ENCODE results near the gene LENG1.
"Not testable (repeated sequence)": the region's sequence is repeated elsewhere in the genome, so short reads cannot be mapped to it uniquely, and the experiment has no call there.

LENG1 gene

GRCh38 chr19:54189145-54189734 lies 29.7 kb upstream of the LENG1 start, which contains the start of gene MBOAT7:
MBOAT7 (minus strand) TSS chr19:54189580; CDS start chr19:54188508, 1,072 bp downstream.
- no peak for FAIRE-seq

- no peak for FAIRE-seq
Observed at GRCh38 chr19:54188215-54188871, 28.8 kb upstream of the LENG1 start.

GRCh38 chr19:54186934-54187381 lies 27.4 kb upstream of the LENG1 start:
- no peak for FAIRE-seq

DNA sequence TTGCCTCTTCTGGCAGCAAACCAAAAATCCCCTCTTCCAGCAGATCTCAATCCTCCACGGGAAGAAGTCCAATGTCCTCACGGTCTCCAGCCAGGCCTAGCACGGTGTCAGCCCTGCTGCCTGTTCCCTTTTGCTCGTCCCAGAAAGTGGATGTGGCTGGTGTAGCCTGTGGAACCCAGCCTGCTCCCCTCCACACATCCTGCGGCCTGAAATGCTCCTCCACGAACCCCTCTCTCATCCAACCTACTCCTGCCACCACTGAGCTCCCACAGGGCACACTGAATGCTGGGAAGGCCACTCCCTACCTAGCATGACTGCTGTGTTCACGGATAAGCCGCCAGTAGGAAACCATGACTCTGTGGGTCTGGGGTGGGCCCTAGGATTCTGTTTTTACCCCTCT lies 26.8 kb upstream of the LENG1 start:
- no peak for FAIRE-seq

DNA sequence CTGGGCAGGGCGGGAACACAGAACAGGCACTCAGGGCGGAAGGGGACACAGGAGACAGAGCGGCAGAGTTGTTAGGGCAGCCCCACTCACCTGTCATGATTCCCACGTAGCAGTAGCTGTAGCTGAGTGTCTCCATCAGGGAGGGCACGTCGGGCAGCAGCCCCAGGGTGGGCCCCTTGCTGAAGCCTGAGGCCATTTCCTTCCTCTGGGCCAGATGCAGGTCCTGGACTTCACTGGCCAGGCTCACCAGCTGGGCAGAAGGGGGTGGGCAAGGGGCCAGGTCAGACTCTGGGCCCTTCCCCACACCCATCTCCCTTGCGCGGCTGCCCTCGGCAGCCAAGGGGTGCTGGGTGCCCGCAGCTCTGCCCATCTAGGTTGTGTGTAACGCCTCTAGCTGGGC lies 23.9 kb upstream of the LENG1 start:
- FAIRE-seq: no peak

GRCh38 chr19:54181894-54182293 lies 22.4 kb upstream of the LENG1 start:
- FAIRE-seq: not testable (repeated sequence)

DNA sequence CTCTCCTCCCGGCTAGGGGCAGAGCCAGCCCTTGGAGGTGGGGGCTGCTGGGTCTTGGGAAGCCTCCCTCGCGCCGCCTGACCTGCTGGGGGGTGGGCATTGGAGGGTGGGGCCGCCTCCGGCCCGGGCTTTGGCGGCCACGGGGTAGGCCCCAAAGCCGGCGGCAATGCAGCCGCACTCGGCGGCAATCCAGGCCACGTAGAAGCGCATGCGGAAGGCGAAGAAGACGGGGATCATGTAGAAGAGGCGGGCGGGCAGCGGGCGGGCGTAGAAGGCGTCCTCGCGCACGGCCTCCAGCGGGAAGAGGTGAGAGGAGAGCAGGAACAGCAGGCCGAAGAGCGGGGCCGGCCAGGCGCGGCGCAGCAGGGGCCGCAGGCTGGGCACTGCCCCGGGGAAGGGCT lies 21.2 kb upstream of the LENG1 start:
- FAIRE-seq: no peak

DNA sequence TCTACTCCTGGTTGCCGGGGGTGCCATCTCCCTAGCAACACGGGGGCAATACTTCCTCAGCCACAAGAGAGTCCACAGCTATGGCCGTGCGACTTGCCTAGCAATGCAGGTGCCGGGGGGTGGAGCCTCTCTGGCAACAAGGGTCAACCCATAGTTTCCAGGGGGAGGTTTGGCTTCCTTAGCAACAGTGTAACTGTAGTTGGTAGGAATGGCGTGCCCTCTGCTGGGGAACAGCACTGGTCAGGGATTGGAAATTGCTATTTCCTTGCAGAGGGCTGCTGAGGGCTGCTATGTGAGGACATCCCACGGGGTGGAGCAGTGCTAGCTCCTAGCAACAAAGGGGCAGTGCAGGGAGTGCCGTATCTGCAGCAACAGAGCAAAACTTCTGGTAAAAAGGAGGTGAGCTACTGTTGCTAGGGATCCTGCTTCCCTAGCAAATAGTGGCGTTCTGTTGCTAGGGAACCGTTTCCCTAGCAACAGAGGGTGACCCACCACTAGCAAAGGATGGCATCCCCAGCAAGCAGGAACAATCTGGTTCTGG lies 20.5 kb upstream of the LENG1 start:
- no peak for FAIRE-seq

DNA sequence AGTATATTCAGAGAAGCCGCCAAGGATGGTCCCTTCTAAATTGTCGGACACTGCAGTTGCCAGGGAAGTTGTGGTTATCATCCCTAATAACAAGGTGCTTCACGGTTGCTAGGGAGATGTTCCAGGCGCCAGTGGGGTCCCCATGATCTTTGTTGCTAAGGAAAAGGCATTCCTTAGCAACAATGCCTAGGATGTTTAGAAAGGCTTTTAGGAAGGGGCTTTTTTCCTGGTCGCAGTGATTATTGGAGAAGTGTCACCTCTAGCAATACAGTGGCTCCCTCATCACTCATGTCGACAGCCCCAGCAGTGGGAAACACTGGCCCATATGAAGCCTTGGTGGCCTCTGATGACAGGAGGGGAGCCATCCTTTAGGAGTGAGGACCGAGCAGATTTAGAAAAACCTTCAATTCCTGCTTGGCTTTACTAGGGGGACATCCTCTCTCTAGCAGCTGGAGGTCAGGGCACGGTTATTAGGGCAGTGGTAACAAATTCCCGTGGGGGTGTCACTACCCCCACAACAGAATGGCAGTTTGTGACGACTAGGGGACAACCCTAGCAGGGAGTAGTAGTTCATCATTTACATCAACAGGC lies 19.8 kb upstream of the LENG1 start:
- no peak for FAIRE-seq

DNA sequence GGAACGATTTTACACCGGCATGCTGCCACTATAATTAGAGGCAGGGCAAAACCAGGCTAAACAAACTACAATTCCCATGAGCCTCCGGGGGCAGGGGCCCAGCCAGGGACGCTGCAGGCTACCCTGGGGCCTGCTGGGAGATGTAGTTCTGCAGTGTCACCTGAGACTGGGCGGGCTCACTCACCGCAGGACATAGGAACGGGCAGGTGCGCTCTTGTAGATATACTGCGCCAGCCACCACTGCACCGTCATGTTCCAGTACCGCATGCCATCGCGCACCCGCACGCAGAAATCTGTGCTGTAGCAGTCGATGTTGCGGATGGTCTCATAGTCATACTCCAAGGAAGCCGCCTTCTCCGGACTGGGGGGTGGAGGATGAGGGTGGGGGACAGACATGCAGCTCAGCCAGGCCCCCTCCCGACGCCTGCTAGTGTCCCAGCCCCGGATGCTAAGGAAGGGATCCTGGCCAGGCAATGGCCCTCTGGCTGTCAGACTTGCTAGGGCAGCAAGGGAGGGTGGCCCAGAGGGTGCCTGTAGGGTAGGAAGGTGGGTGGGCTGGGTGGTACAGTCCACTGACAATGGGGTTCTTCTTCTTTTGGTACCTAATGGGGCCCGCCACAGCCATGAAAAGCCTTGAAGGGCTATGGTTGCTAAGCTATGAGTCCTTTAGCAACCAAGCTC lies 19.2 kb upstream of the LENG1 start:
- FAIRE-seq: no peak

DNA sequence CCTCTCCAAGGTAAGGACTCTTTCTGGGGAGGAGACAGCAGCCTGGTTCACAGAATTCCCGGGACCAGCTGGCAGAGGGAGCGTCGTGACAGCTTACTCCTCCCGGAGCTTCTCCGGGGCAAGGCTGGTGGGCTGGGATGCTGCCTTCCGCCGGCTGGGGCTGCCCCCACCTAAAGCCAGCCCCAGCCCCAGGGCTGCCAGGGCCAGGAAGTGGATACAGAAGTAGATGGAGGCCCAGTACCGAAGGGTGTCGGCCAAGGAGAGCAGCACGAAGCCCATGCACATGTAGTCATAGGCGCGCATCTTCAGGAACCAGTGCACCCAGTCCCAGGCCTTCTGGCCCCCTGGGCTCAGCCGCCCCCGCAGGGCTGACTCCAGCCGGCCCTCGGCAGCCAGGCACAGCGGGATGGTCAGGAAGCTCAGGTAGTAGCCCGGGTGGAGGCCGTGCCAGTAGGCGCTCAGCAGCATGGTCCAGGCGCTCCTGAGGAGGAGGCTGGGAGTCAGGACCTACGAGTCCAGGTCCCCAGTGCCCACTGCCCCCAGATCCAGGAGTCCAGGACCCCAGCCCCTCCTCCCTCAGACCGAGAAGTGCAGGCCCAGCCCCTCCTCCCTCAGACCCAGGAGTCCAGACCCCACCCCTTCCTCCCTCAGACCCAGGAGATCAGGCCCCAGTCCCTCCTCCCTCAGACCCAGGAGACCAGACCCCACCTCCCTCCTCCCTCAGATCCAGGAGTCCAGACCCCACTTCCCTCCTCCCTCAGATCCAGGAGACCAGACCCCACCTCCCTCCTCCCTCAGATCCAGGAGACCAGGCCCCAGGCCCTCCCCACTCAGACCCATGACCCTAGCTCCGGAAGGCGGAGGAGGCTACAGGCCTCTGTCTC lies 14.7 kb upstream of the LENG1 start:
- FAIRE-seq: no peak

DNA sequence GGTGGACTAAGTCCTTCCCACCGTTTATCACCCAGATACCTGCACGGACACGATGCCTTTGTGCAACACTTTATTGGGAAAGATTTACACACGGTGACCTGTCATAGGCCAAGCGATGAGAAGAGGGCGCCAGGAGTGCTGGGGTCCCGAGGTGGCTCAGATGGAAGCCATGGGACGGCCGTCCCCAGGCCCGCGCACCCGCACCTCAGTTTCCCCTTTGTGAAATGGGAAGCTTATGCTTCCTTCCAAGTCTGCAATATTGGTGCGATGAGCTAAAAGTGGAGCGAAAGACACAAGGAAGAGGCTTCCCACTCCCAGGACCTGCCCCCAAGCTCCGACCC lies 13.8 kb upstream of the LENG1 start:
- no peak for FAIRE-seq

- FAIRE-seq: no peak
Observed at GRCh38 chr19:54172471-54173358, 13.2 kb upstream of the LENG1 start, which contains the start of gene TMC4. TMC4 (minus strand) TSS chr19:54173160; CDS start chr19:54173117, 43 bp downstream.

DNA sequence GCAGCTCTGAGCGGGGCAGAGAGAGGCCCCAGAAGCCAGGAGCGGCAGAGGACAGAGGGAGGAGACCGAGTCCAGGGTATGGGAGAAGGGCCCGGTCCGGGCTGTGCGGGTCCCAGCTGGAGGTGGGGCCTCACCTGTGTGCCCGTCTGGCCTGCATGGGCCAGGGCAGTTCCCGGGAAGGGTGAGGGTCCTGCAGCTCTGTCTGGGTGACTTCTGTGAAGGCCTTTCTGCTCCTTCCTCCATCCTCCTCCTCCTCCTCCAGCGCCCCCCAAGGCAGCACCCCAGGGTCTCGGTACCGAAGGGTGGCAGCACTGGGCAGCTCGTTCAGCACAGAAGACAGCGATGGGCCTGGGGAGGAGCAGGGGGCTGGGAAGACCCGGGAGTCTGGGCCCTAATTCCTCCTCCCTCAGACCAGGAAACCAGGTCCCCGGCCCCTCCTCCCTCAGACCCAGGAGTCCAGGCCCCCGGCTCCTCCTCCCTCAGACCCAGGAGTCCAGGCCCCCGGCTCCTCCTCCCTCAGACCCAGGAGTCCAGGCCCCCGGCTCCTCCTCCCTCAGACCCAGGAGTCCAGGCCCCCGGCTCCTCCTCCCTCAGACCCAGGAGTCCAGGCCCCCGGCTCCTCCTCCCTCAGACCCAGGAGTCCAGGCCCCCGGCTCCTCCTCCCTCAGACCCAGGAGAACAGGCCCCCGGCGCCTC lies 12.4 kb upstream of the LENG1 start:
- FAIRE-seq: not testable (repeated sequence)

- no peak for FAIRE-seq
Observed at GRCh38 chr19:54169149-54169740, 9.7 kb upstream of the LENG1 start.

DNA sequence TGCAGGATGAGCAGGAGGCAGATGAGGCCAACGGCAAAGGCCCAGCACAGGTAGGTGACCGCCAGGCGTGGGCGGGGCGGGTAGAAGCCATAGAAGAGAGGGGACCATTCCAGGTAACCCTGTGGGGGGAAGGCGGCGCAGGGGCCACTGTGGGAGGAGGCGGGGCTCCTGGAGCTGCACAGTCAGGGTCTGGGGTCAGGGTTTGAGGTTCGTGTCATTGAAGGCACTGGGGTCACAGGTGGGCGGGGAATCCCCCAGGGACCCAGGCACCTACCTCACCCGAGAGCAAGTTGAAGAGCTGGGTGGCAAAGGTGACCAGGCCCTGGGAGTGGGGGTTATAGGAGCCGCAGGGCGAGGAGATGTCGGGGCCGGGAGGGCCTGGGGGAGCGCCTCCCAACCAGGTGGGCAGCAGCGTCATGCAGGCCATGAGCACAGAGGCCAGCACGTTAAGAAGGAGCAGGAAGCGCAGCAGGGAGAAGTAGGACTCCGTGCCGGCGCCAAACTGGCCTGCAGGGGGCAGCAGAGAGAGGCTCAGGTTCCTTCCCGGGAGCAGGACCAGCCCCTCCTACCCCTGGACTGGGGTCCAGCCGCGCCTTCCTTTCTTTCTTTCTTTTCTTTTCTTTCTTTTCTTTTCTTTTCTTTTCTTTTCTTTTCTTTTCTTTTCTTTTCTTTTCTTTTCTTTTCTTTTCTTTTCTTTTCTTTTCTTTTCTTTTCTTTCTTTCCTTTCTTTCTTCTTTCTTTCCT lies 8.8 kb upstream of the LENG1 start:
- FAIRE-seq: no peak

DNA sequence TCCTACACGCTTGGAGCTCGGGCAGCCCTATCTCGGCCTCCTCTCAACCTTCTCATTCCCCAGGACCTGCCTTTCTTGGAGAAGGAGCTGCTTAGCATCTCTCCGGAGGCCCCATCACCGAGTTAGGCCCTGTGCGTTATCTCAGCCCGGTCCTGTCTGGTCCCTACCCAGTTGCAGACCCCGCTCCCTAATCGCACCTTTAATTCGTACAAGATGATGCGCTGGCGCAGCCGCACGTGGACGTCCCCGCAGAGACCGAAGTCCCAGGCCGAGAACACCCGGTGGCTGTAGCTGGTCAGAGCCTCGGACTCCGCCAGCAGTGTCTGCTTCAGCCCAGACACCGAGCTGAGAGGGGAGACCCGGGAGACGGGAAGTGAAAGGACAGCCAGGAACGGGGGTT lies 5.7 kb upstream of the LENG1 start:
- no peak for FAIRE-seq

GRCh38 chr19:54164369-54165068 lies 5.0 kb upstream of the LENG1 start:
- FAIRE-seq: no peak

DNA sequence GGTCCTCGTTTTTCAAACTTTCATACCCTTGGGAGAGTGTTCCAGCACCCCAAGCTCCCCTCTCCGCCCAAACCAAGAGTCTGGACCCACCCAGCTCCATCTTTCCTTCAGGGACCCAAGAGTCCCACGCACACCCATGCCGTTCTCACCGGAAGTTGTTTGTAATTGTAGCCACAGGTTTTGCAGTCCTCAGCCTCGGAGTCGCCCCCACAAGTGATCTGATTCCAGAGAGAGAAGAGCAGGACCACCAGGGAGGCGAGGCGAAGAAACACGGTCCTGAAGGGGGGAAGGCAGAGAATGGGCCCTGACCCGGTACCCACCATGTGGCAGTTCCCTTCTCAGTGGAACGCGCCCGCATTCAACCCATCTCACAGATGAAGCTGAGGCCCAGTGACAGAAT lies 3.4 kb upstream of the LENG1 start:
- FAIRE-seq: no peak
